HEK293 (cell line): ENCODE results near the gene ATP13A2.

Experiments used
- GLIS1 ChIP-seq: fragments of 450-650 bp; formaldehyde crosslinking; IDR thresholded peaks from 2 replicates; pipeline ENCODE4 v1.5.1; 2016; ENCODE audit warnings: missing biosample characterization, missing genetic modification characterization
- KLF10 ChIP-seq: fragments of 450-650 bp; IDR thresholded peaks from 2 replicates; pipeline ENCODE4 v1.5.1; 2018; ENCODE audit warnings: missing biosample characterization, mild to moderate bottlenecking, missing genetic modification characterization
- KLF8 ChIP-seq: fragments of 450-650 bp; formaldehyde crosslinking; IDR thresholded peaks from 2 replicates; pipeline ENCODE4 v1.5.1; 2016; ENCODE audit warnings: missing biosample characterization, missing genetic modification characterization
- KLF9 ChIP-seq: fragments of 450-650 bp; formaldehyde crosslinking; IDR thresholded peaks from 2 replicates; pipeline ENCODE4 v1.5.1; 2016; ENCODE audit warnings: missing biosample characterization, missing genetic modification characterization, low read depth
- OVOL3 ChIP-seq: fragments of 450-650 bp; formaldehyde crosslinking; IDR thresholded peaks from 2 replicates; pipeline ENCODE4 v1.5.1; 2016; ENCODE audit warnings: missing biosample characterization, missing genetic modification characterization
- SP3 ChIP-seq: fragments of 450-650 bp; formaldehyde crosslinking; IDR thresholded peaks from 2 replicates; pipeline ENCODE4 v1.5.1; 2016; ENCODE audit warnings: missing biosample characterization, missing genetic modification characterization
- YY1 ChIP-seq: fragments of 450-650 bp; formaldehyde crosslinking; IDR thresholded peaks from 2 replicates; pipeline ENCODE4 v1.5.1; 2018; ENCODE audit warnings: missing biosample characterization, missing genetic modification characterization
- ZBTB20 ChIP-seq: fragments of 450-650 bp; formaldehyde crosslinking; IDR thresholded peaks from 2 replicates; pipeline ENCODE4 v1.5.1; 2016; ENCODE audit warnings: missing biosample characterization, missing genetic modification characterization
- ZBTB7A ChIP-seq: fragments of 450-650 bp; formaldehyde crosslinking; IDR thresholded peaks from 2 replicates; pipeline ENCODE4 v1.5.1; 2016; ENCODE audit warnings: low read depth, missing biosample characterization, missing genetic modification characterization
- ZFP3 ChIP-seq: fragments of 450-650 bp; formaldehyde crosslinking; IDR thresholded peaks from 2 replicates; pipeline ENCODE4 v1.5.1; 2016; ENCODE audit warnings: low read depth, missing biosample characterization, missing genetic modification characterization
- ZNF140 ChIP-seq: fragments of 450-650 bp; formaldehyde crosslinking; IDR thresholded peaks from 2 replicates; pipeline ENCODE4 v1.5.1; 2016; ENCODE audit warnings: missing biosample characterization, missing genetic modification characterization
- ZNF146 ChIP-seq: fragments of 450-650 bp; formaldehyde crosslinking; IDR thresholded peaks from 2 replicates; pipeline ENCODE4 v1.5.1; 2016; ENCODE audit warnings: missing biosample characterization, missing genetic modification characterization
- ZNF16 ChIP-seq: fragments of 450-650 bp; formaldehyde crosslinking; IDR thresholded peaks from 2 replicates; pipeline ENCODE4 v1.5.1; 2016; ENCODE audit warnings: low read depth, missing biosample characterization, missing genetic modification characterization
- ZNF169 ChIP-seq: fragments of 450-650 bp; formaldehyde crosslinking; IDR thresholded peaks from 2 replicates; pipeline ENCODE4 v1.5.1; 2016; ENCODE audit warnings: missing biosample characterization, missing genetic modification characterization
- ZNF2 ChIP-seq: fragments of 450-650 bp; formaldehyde crosslinking; IDR thresholded peaks from 2 replicates; pipeline ENCODE4 v1.5.1; 2016; ENCODE audit warnings: missing biosample characterization, missing genetic modification characterization
- ZNF214 ChIP-seq: fragments of 450-650 bp; formaldehyde crosslinking; IDR thresholded peaks from 2 replicates; pipeline ENCODE4 v1.5.1; 2017; ENCODE audit warnings: missing biosample characterization, mild to moderate bottlenecking, missing genetic modification characterization, borderline replicate concordance
- ZNF449 ChIP-seq: fragments of 450-650 bp; formaldehyde crosslinking; IDR thresholded peaks from 2 replicates; pipeline ENCODE4 v1.5.1; 2017; ENCODE audit warnings: missing biosample characterization, mild to moderate bottlenecking, missing genetic modification characterization, moderate library complexity
- ZNF501 ChIP-seq: fragments of 450-650 bp; formaldehyde crosslinking; IDR thresholded peaks from 2 replicates; pipeline ENCODE4 v1.5.1; 2016; ENCODE audit warnings: missing biosample characterization, missing genetic modification characterization
- ZNF518A ChIP-seq: fragments of 450-650 bp; formaldehyde crosslinking; conservative IDR thresholded peaks from 2 replicates; pipeline ENCODE4 v1.5.1; 2016; ENCODE audit warnings: low read depth, missing biosample characterization, missing genetic modification characterization
- ZNF549 ChIP-seq: fragments of 450-650 bp; IDR thresholded peaks from 2 replicates; pipeline ENCODE4 v1.5.1; 2018; ENCODE audit warnings: missing biosample characterization, missing genetic modification characterization, mild to moderate bottlenecking, inconsistent platforms, moderate library complexity
- ZNF561 ChIP-seq: fragments of 450-650 bp; IDR thresholded peaks from 2 replicates; pipeline ENCODE4 v1.5.1; 2018; ENCODE audit warnings: missing biosample characterization, missing genetic modification characterization, borderline replicate concordance
- ZNF580 ChIP-seq: fragments of 450-650 bp; formaldehyde crosslinking; IDR thresholded peaks from 2 replicates; pipeline ENCODE4 v1.5.1; 2016; ENCODE audit warnings: missing biosample characterization, missing genetic modification characterization
- ZNF596 ChIP-seq: fragments of 450-650 bp; IDR thresholded peaks from 2 replicates; pipeline ENCODE4 v1.5.0; 2018; ENCODE audit warnings: missing biosample characterization, mild to moderate bottlenecking, missing genetic modification characterization, moderate library complexity
- ZNF639 ChIP-seq: fragments of 450-650 bp; formaldehyde crosslinking; IDR thresholded peaks from 2 replicates; pipeline ENCODE4 v1.5.1; 2016; ENCODE audit warnings: missing biosample characterization, missing genetic modification characterization
- ZNF654 ChIP-seq: fragments of 450-650 bp; formaldehyde crosslinking; IDR thresholded peaks from 2 replicates; pipeline ENCODE4 v1.5.1; 2016; ENCODE audit warnings: low read depth, missing biosample characterization, missing genetic modification characterization
- ZNF658 ChIP-seq: fragments of 450-650 bp; formaldehyde crosslinking; IDR thresholded peaks from 2 replicates; pipeline ENCODE4; 2016; ENCODE audit warnings: missing biosample characterization, missing genetic modification characterization
- ZNF692 ChIP-seq: fragments of 450-650 bp; formaldehyde crosslinking; IDR thresholded peaks from 2 replicates; pipeline ENCODE4 v1.5.1; 2016; ENCODE audit warnings: missing biosample characterization, missing genetic modification characterization
- ZSCAN5A ChIP-seq: fragments of 450-650 bp; formaldehyde crosslinking; IDR thresholded peaks from 2 replicates; pipeline ENCODE4 v1.5.1; 2016; ENCODE audit warnings: missing biosample characterization, missing genetic modification characterization
- ZXDB ChIP-seq: fragments of 450-650 bp; formaldehyde crosslinking; IDR thresholded peaks from 2 replicates; pipeline ENCODE4 v1.5.1; 2016; ENCODE audit warnings: missing biosample characterization, missing genetic modification characterization

The ATP13A2 gene

GRCh38 chr1:17053685-17054410 lies 42.1 kb upstream of the ATP13A2 start, which contains the start of gene SDHB (continued):
- TF ChIP-seq ZSCAN5A (tag by site-specific recombination) (peak; percentile 71; the same call in 1 of the 2 replicates), ZNF596 (tag by site-specific recombination) (no peak), ZNF561 (tag by site-specific recombination) (peak; percentile 74; the same call in 1 of the 2 replicates), ZNF639 (tag by site-specific recombination) (peak; percentile 67; the same call in 1 of the 2 replicates), ZNF518A (tag by site-specific recombination) (0 out of 2 replicates have a peak, but pooled peaks have one; percentile 33), ZNF658 (tag by site-specific recombination) (no peak), ZNF580 (tag by site-specific recombination) (0 out of 2 replicates have a peak, but pooled peaks have one; percentile 27), ZNF146 (tag by site-specific recombination) (peak; percentile 35; the same call in 1 of the 2 replicates), ZNF16 (tag by site-specific recombination) (no peak), ZNF169 (tag by site-specific recombination) (no peak), ZNF501 (tag by site-specific recombination) (peak; percentile 84), KLF9 (tag by site-specific recombination) (peak; percentile 90), KLF10 (tag by site-specific recombination) (peak; percentile 67; the same call in 1 of the 2 replicates), ZXDB (peak; percentile 42; the same call in 1 of the 2 replicates), ZNF692 (tag by site-specific recombination) (peak; percentile 69), ZNF140 (tag by site-specific recombination) (no peak), YY1 (peak; percentile 91), ZNF214 (tag by site-specific recombination) (no peak), SP3 (tag by site-specific recombination) (peak; percentile 99), ZNF2 (tag by site-specific recombination) (peak; percentile 73; the same call in 1 of the 2 replicates), ZNF449 (tag by site-specific recombination) (peak; percentile 35; the same call in 1 of the 2 replicates), ZBTB20 (no peak), GLIS1 (tag by site-specific recombination) (no peak), ZBTB7A (peak; percentile 89; the same call in 1 of the 2 replicates), ZFP3 (tag by site-specific recombination) (no peak), ZNF654 (no peak), OVOL3 (tag by site-specific recombination) (no peak), ZNF549 (no peak), KLF8 (peak; percentile 61)
